HEK293T (cell line): ENCODE data around the gene EHBP1L1.

Source experiments
- CTCF ChIA-PET: fragments of 350-600 bp; formaldehyde crosslinking; extraction: SDS; loops from one replicate; lab custom pipeline; 2021; ENCODE audit warnings: antibody characterized with exemption, inconsistent platforms; lab: Yijun Ruan, JAX
- POLR2A ChIA-PET: fragments of 350-600 bp; formaldehyde crosslinking; extraction: SDS; loops from one replicate; lab custom pipeline; 2020; ENCODE audit warnings: antibody characterized with exemption, inconsistent platforms; lab: Yijun Ruan, JAX
- DNase-seq: peaks from one replicate; pipeline ENCODE4 v3.0.0; 2012; ENCODE audit warnings: mixed read lengths; ENCODE audit errors: extremely low spot score
- ARNT ChIP-seq: fragments of 450-650 bp; IDR thresholded peaks from 2 replicates; pipeline ENCODE4 v1.6.1; 2017; ENCODE audit warnings: mild to moderate bottlenecking
- BHLHE40 ChIP-seq: fragments of 450-650 bp; IDR thresholded peaks from 2 replicates; pipeline ENCODE4 v1.6.1; 2016; ENCODE audit warnings: mild to moderate bottlenecking, moderate library complexity, borderline replicate concordance
- CTBP1 ChIP-seq: fragments of 450-650 bp; IDR thresholded peaks from 2 replicates; pipeline ENCODE4 v1.6.1; 2016; ENCODE audit warnings: borderline replicate concordance
- ELF4 ChIP-seq: fragments of 450-650 bp; IDR thresholded peaks from 2 replicates; pipeline ENCODE4 v1.6.1; 2017; ENCODE audit warnings: antibody characterized with exemption
- FOXK2 ChIP-seq: fragments of 450-650 bp; IDR thresholded peaks from 2 replicates; pipeline ENCODE4 v1.6.1; 2016; ENCODE audit warnings: mild to moderate bottlenecking
- FOXM1 ChIP-seq: fragments of 450-650 bp; IDR thresholded peaks from 2 replicates; pipeline ENCODE4 v1.6.1; 2017; ENCODE audit warnings: mild to moderate bottlenecking, borderline replicate concordance
- HDGF ChIP-seq: fragments of 450-650 bp; IDR thresholded peaks from 2 replicates; pipeline ENCODE4 v1.6.1; 2017; ENCODE audit warnings: antibody characterized with exemption, borderline replicate concordance
- L3MBTL2 ChIP-seq: fragments of 450-650 bp; conservative IDR thresholded peaks from 2 replicates; pipeline ENCODE4 v1.6.1; 2016; ENCODE audit warnings: mild to moderate bottlenecking
- LEF1 ChIP-seq: fragments of 450-650 bp; IDR thresholded peaks from 2 replicates; pipeline ENCODE4 v1.6.1; 2017; ENCODE audit warnings: mild to moderate bottlenecking, borderline replicate concordance
- NFRKB ChIP-seq: fragments of 450-650 bp; IDR thresholded peaks from 2 replicates; pipeline ENCODE4 v1.6.1; 2016; ENCODE audit warnings: mild to moderate bottlenecking, moderate library complexity
- PKNOX1 ChIP-seq: fragments of 450-650 bp; IDR thresholded peaks from 2 replicates; pipeline ENCODE4 v1.6.1; 2016
- SP1 ChIP-seq: fragments of 450-650 bp; IDR thresholded peaks from 2 replicates; pipeline ENCODE4 v1.6.1; 2017
- SUZ12 ChIP-seq: fragments of 450-650 bp; IDR thresholded peaks from 2 replicates; pipeline ENCODE4 v1.6.1; 2016; ENCODE audit warnings: mild to moderate bottlenecking
- TARDBP ChIP-seq: fragments of 450-650 bp; IDR thresholded peaks from 2 replicates; pipeline ENCODE4 v1.6.1; 2016
- ZNF384 ChIP-seq: fragments of 450-650 bp; IDR thresholded peaks from 2 replicates; pipeline ENCODE4 v1.6.1; 2016

Gene EHBP1L1

GRCh38 chr11:65591939-65592857, 16.3 kb downstream of the EHBP1L1 start:
- POLR2A ChIA-PET: interaction anchor here (1.6 to 3.5 kb wide), 3 partner anchors 22 to 68 kb away, joined by 5 to 16 read pairs (median 9); partner anchors contain the start of genes PCNX3, SCYL1 and ZNRD2
- DNase-seq: no peak
- TF ChIP-seq ELF4 (no peak), ZNF384 (no peak)
- CTCF ChIA-PET: interaction anchor here (4.3 kb wide), 1 partner anchor 52 kb away, joined by 40 read pairs; no protein-coding TSS in a partner anchor

GRCh38 chr11:65592858-65593517, 17.1 kb downstream of the EHBP1L1 start:
- TF ChIP-seq ELF4 (no peak), CTBP1 (no peak), NFRKB (no peak), L3MBTL2 (no peak), BHLHE40 (no peak), ARNT (no peak), SUZ12 (no peak), PKNOX1 (no peak), SP1 (no peak), FOXM1 (no peak)
- CTCF ChIA-PET: interaction anchor here (0.8 to 4.3 kb wide), 12 partner anchors 7 to 53 kb away, joined by 3 to 40 read pairs (median 4); partner anchors contain the start of gene ZNRD2
- DNase-seq: no peak
- POLR2A ChIA-PET: interaction anchor here (1.6 to 3.5 kb wide), 3 partner anchors 22 to 68 kb away, joined by 5 to 16 read pairs (median 9); partner anchors contain the start of genes PCNX3, SCYL1 and ZNRD2

GRCh38 chr11:65593518-65594414, 17.9 kb downstream of the EHBP1L1 start:
- POLR2A ChIA-PET: interaction anchor here (0.8 to 3.5 kb wide), 6 partner anchors 18 to 69 kb away, joined by 3 to 16 read pairs (median 5); partner anchors contain the start of genes EHBP1L1, PCNX3, SCYL1 and SIPA1
- CTCF ChIA-PET: interaction anchor here (0.6 to 4.3 kb wide), 20 partner anchors 8 to 607 kb away, joined by 3 to 40 read pairs (median 4); partner anchors contain the start of genes MAP3K11, PCNX3, SIPA1 and ZNRD2
- TF ChIP-seq ARNT: no peak
- no peak for TF ChIP-seq CTBP1
- TF ChIP-seq ELF4: no peak
- TF ChIP-seq FOXK2: no peak
- TF ChIP-seq LEF1: no peak
- no peak for TF ChIP-seq NFRKB
- TF ChIP-seq TARDBP: no peak
- no peak for TF ChIP-seq ZNF384
- no peak for TF ChIP-seq HDGF
- DNase-seq: peak; percentile 57

GRCh38 chr11:65595131-65595530, 19.3 kb downstream of the EHBP1L1 start:
- ChIA-PET CTCF (interaction anchor here (4.3 kb wide), 1 partner anchor 55 kb away, joined by 40 read pairs; no protein-coding TSS in a partner anchor), POLR2A (interaction anchor here (1.3 to 1.5 kb wide), 2 partner anchors 18 to 20 kb away, joined by 3 read pairs; partner anchors contain the start of gene PCNX3)

More at GRCh38 chr11:65595131-65595530, 19.3 kb downstream of the EHBP1L1 start:
- DNase-seq: no peak
- TF ChIP-seq ELF4: no peak
- TF ChIP-seq BHLHE40: no peak
- TF ChIP-seq LEF1: no peak
- TF ChIP-seq FOXK2: no peak
- no peak for TF ChIP-seq SP1
- no peak for TF ChIP-seq ARNT
- no peak for TF ChIP-seq SUZ12
- no peak for TF ChIP-seq TARDBP
- TF ChIP-seq PKNOX1: no peak
- TF ChIP-seq CTBP1: no peak
